CD4-positive, alpha-beta T cell treated with Interleukin-6 for 4 hours (primary cell): ENCODE measurements around the gene MMP21.

Experiments used
- DNase-seq: peaks from one replicate; pipeline ENCODE4 v3.0.0-alpha.2; 2020; ENCODE audit warnings: mixed read lengths

MMP21 gene

DNA sequence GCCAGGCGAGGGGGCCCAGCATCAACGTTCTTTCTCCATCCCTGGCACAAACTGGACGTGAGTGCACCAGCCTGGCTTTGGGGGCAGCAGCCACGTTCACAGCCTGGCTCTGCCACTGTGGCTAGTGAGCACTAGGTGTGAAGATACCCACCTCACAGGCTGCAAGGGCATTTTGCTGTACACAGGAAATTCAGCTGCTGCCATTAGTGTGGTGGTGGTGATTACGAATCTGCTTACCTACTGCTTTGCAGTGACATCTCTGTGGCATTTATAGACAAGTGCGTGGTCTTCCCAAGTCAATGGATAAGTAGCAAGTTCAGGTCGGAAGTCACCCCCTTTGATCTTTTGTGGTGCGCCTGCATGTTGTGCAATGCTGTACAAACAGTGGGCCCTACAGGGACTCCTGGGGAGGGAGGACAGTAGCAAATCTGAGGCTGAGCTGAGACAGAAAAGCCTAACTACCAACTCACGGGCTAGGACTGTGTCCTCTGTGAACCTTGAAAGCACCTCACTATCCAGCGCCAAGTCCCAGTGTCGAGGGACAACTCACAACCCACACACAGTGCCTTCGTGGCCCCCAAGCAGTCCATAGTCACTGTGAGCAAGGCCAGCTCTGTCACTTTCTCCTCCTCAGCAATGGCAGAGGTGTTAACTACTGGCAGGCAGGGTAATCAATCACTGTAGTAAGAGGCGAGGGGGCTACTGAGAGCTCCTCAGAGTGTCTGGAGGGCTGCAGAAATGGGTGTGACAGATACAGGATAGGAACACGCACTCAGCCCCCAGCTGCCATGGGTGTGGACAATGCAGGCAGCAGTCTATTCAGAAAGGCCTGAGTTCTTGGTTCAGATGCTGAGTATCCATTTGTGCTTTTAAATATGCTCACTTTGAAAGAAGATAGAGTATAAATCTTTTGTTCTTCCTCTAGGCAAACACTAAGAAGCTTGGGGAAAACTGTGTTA, 17.0 kb upstream of the MMP21 start:
- DNase-seq, result no peak

DNA sequence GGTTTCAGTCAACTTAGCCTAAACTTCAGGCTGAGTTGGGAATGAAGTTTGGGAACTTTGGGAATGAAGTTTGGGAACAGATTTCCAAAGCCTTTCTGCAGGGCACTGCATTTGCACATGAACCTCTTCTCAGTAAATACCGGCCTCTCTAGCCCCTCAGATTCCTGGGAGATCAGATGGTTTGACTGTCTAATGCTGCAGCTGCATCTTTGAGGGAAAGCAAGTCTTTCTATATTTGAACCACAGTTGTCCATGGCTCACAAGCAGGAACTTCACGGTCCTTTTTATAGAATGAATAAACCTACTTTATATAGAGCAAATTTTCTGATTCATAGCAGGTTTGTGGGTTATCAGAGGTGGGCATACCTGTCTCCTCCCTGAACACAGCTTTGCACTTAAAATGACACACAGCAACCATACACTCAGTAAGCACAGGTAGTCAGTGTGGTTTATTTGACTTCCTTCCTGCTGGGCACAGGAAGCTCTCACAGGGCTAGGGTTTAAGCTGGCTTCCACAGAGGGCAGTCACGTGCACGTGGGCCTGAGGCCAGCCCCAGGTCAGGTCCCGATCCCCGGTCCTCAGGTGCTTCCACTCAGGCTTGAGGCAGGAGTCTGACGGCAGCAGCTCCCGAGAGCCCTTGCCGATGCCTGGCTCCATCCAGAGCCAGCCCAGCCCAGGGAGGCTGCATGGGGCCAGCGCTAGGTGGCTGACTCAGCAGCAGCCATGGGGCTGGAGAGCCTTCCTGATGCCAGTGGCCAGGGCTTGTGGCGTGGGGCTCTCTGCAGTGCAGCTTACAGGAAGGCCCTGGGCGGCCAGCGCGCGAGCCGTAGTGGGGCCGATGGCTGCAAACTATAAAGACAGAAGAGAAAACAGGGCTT, 12.8 kb upstream of the MMP21 start:
- DNase-seq, result no peak

DNA sequence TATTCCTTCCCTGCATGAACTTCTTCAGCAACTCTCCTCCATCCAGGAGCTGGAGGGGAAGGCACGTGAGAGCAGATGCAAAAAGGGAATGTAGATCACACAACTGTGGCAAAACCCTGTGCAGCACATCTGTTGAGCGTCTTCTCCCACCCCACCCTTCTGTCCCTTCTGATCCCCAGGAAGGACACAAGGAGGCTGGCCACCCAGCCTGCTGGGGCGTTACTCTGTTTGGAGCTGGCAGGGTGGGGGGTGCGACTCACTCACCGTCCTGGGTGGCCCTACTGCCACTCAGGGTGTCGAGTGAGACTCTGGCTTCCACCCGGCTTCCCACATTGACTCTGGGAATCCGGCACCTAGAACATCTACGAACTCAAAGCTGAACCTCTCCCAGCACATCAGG, 10.2 kb upstream of the MMP21 start:
- no peak for DNase-seq

DNA sequence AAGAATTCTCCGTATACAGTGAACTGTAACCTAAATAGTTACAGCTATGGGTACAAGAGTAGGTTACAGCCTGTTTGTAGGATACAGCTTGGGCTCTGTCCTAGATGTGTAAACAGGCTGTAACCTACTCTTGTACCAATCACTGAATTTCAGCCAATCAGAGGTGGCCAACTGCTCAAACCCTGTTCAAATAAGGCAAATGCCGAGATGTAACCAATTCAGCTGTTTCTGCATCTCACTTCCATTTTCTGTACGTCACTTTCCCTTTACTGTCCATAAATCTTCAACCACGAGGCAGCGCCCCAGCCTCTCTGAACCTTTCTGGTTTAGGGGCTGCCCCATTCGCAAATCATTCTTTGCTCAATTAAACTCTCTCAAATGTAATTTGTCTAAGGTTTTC, 8.3 kb upstream of the MMP21 start:
- DNase-seq, result no peak

DNA sequence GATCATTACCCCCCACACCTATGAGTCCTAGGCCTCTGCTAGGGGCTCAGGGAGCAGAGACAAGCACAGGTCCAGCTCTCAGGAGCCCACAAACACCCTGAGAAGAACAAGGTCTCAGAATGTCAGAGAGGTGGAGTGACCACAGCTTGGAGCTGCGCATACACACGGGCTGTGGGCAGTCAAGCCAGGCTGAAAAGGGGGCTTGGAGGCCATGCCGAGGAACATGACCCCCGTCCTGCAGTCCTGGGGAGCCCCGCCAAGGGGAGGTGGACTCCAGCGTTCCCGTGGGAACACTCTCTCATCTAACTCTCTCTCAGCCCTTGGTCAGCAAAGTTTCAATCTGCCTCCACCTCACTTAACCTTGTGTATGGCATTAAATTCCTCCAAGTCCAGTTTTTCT, 7.8 kb upstream of the MMP21 start:
- DNase-seq, result no peak

DNA sequence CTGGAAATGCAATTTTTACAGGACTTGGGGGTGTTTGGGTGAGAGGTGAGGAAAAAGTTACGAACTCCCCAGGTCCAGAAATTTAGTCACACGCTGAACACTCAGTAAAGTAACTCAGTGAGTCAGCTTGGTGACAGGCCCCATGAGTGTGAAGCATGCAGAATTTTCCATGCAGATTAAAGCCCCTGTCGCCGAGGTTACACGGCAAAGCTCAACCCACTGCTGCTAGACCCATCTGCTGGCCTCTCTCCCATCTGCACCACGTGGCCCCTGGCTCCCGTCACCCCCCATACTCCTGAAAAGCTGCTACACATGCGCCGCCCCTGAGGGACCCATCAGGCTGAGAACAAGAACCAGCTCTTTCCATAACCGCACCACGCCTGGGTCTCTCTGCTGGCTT, 7.0 kb upstream of the MMP21 start:
- DNase-seq, result no peak

DNA sequence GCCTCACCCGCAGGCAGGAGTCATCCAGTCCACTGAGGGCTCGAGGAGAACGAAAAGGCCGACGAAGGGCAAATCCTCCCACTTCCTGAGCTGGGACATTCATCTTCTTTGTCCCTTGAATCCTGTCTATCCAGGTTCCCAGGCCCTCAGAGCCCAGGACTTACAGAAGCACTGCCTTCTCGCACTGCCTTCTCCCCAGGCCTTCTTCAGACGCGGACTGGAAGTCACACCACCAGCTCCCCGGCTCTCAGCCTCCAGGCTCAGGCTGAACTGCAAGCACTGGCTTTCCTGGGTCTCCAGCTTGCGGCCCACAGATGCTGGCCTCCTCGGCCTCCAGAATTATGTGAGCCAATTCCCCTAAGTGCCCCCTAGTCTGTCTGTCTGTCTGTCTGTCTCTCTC, 6.4 kb upstream of the MMP21 start:
- no peak for DNase-seq

DNA sequence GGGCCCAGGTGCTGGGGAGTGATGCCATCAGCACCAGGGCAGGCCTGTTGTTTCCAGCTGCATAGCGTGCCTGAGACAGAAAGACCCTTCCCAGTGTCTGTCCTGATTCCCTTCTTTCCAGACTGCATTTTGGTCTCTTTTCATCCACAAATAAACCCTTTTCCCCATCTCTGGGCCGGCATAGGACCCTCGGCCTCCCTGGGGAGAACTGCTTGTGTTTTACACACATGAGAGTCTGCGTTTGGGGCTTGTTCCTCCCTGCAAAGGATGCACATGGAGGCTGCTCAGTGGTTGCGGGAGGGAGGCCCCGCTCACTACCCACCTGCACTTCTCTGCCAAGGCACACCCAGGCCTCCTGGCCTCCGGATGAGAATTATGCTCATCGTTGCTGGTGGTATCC, 5.8 kb upstream of the MMP21 start:
- no peak for DNase-seq

DNA sequence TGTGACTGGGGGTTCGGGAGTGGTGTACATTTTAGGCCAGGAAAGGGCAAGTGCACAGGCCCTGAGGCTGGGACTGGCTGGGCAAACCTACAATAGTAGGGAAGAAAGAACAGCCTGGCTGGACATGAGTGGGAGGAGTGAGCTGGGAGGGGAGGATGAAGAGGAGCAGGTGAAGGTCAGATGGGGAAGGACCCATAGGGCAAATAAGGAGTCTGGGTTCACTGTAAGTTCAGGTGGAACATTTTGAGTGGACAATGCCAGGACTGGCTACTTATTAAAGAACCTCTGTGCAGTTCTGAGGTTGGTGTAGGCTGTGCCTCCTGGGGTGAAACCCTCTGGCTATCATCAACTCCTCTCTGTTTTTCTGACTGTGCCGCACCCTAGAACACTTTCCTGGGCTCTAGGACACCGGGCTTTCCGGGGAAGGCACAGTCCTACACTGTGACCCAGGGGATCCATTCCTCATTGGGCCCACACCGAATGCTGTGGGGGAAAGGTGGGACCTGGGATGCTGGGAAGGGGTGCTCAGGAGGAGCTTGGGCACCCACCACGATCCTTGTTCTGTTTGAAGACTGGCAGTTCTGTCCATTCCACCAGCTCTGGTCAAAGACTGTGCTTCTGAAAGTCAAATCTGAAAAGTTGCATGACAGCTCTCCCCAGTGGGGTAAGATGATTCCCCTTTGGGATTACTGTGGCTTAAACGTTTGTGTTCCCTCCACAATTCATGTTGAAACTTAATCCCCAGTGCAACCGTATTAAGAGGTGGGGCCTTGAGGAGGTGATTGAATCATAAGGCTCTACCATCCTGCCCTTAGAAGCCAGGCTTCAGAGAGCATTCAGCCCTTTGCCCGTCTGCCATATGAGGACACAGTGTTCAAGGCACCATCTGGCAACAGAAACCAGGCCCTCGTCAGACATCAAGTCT, 4.0 kb upstream of the MMP21 start:
- no peak for DNase-seq

DNA sequence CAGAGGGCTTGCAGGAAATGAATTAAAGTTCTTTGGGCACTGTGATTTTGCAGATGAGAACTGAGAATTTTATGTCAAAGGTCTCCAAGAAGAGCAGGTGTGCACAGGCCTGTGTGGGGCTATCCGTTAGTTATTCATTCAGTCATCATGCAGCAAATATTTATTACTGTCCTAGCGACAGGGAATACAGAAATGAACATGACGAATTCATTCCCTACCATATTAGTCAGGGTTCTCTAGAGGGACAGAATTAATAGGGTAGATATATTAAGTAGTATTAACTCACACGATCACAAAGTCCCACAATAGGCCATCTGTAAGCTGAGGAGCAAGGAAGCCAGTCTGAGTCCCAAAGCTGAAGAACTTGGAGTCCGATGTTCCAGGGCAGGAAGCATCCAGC, 2.9 kb upstream of the MMP21 start:
- no peak for DNase-seq

DNA sequence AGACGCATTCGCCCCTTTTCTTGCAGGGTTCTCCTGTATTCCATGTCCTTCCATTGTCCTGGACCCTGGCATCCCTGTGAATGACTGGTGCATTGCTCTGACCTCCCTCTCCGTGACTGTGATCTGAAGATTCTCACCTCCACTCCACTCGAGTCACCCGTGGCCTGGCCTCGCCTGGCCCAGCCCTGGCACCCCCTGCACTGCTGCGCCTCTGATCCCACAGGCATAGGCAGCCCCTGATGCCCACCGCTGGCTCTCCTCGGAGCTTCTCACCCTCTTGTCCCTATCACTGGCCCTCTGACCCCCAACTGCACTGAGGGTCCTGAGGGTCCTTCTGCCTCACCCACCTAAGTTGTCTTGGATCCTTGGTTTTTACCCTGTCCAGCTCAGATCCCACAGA, 2.2 kb upstream of the MMP21 start:
- no peak for DNase-seq

DNA sequence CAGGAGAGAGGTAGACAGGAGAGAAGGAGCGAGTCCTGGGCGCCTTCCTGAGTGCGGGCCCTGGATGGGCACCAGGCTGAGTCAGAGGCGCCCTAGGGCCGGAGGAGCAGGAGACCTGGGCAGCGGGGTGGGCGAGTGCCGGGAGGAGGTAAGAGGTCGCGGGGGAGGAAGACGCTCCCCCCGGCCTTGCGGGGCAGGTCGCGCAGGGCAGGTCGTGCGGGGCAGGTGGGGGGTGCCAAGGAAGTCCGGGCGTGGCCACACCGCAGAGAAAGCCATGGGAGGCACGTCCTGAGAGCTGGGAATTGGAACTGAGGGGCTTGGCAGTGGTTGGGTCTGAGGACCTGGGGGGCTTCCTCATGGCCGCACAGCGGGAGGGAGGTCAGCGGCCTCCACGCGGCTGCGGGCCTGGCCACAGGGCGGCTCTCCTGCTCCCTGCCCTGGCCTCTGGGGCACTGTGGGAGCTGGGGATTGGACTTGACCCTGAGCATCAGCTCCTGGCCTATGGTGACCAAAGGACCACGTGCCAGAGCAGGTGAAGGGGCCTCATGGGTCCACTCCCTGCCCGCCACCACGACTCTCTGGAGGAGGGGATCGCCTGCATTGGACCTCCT, 935 bp downstream of the MMP21 start:
- no peak for DNase-seq

DNA sequence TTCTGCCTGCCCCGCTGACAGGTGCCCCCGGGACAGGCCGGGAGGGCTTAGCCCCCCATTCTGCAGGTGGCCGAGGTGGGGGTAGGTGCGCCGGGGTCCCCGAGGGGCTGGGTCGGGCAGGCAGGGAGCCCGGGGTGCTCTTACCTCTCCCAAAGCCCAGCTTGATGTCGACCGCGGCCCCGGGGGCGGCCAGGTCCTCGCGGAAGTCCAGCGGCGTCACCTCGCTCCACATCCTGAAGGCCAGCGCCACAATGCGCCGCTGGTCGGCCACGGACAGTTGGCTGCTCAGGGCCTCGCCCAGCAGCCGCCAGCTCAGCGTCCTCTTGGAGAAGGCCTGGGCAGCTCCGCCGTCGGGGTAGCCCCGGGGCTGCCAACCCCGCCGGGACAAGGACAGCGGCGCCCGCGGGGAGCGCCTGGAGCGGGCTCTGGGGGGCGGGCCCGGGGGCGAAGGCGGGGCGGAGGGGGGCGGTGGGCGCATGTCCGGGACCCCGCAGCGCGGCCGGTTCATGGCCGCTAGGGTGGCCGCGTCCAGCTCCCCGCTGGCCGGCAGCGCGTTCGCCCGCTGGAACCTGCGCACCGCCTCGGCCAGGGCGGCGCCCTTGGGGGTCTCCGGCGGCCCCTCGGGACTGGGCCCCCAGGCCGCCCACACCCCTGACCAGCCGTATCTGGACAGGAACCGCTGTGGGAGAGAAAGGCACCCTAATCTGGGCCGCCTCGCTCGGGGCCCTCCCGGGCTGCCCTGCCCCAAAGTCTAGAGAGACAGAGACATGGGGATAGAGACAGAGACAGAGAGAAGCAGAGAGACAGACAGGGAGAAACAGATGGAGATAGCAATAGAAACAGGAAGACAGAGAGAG, 1.7 kb downstream of the MMP21 start:
- no peak for DNase-seq

DNA sequence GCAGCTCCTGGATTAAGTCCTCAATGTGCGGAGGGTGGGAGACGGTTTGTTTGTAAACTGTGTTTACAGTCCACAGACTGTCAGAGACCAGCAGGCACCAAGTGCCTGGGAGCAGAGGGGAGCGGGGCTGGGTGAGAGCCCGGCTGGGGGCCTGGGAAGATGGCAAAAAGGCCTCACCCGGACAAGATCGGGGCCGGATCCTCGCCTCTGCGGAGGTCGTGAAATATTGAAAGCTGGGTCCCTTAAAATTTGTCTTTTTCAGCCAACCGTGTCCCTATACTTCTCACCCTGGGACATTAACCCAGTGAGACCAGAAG, 2.8 kb downstream of the MMP21 start:
- no peak for DNase-seq

DNA sequence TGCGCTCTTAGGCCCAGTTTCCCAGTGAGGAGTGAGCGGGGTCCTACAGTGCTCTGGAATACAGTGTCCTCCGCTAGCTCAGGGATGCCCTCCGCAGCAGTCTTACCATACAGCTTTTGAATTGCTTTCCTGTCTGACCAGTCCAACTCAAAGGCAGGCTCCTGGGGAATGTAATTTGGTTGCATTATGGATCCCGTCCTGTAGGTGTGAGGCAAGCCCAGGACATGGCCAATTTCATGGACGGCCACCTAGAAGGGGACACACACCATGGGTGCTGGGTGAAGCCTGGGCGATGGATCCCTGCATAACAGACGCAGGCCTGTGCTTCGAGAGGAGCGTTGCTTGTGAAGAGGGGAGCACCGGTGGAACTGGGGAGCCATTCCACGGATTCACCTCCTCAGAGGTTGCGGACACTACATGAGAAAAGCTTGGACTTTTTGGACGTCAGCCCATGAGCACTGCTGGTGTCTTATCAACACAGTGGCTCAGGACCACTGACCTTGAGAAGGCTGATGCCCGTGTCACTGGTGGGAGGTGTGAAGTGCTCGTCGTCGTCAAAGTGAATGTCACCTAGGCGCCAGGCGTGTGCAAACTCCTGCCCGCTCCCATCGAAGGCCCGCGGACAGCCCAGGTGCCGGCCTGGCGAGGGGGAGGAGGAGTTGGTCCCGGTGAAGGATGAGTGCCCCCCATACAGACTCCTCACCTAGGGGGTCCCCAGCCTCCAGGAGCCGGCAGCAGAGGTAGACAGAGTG, 3.3 kb downstream of the MMP21 start:
- no peak for DNase-seq

DNA sequence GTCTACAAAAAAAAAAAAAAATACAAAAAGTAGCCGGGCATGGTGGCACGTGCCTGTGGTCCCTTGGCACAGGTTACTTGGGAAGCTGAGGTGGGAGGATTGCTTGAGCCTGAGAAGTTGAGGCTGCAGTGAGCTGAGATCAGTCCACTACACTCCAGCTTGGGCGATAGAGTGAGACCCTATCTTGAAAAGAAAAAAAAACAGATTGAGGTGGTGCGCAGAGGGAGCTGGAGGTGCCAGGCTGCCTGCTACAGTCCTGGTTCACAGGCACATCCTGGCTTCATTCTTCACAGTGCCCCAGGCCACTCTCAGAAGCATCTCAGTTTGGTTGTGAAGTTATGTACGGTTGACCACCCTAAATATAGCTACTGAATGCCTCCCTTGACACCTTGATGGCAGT, 4.8 kb downstream of the MMP21 start:
- DNase-seq, result no peak

DNA sequence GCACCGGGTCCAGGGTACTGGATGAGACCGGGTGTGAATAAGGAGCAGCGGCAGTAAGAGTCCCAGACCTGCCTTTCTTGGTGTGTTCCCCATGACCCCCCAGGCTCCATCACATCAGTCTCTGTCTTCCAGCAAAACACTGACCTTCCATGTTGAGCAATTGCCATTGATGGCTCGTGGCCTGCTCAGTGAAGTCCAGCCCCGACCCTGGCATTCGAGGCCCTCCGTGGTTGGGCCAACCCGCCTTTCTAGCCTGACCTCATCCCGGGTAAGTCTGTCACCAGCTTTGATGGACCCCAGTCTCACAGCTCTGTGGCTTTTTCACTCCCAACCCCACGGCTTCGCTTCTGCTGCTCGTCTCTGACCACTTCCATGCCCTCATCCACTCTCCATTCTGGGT, 6.4 kb downstream of the MMP21 start:
- no peak for DNase-seq

DNA sequence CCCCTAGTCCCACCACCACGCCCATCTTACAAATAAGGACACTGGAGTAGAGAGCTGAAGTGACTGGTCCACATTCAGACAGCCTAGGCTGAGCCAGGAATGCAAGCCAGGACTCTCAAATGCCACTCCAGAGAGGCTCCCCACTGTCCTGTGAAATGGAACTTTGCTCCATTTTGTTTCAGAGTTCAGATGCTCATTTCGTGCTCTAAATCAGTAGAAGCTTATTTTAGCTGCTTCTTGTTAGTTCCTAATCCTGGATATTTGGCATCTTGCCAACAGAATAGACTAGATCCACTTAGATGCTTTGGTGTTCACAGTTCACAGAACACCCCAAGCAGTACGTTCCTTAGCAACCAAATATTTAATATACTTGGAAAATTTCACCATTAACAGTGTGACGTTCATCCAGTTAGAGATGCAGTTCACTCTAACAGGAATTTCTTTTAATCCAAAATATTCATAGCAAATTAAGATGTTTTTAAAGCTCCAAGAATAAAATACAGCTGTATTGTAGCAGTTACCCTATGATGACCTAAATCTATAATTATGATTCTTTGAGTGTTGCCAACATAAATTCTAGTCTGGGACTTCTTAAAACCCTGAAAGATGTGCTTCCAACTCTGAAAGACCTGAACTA, 7.3 kb downstream of the MMP21 start:
- no peak for DNase-seq

DNA sequence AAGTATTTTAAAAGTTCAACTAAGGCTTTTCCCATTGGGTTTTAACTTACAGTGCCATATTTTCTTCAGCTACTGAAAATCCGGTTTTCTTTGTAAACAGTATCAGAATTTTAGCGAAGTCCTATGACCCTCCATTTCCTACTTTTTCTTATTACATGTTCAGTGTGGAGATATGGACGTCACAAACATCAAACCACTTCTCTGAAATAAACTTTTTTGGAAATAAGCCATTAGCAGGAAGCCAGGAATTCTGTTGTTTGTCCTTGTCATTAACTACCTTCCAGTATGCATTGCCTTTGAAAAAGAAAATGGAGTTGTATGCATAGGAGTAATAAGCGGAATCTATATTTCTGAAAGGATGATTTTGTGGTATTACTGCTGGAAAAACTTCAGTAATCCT, 9.1 kb downstream of the MMP21 start:
- no peak for DNase-seq

DNA sequence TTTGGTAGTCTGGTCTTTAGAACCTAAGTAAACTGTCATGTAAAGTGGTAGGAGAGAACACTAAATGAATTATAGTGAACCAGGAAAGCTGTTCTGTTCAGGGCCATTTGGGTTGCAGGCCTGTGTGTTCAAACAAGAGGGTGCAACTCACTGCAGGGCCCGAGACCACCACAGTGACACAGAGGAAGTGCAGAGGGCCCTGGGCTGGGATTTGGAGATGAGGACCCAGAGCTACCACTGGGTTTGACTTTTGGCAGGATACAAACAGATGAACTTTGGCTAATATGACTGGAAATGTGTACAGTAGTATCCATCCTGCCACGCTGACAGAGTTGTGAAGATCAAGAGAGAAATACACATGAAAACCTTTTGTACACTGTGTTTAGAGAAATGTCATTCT, 9.8 kb downstream of the MMP21 start:
- DNase-seq, result no peak
